Fibroblast of villous mesenchyme (primary cell): ENCODE measurements around the gene CELSR1. TPM values are rescaled to one million over a fixed set of nuclear protein-coding genes. Genes with fewer than 3 reads are reported as not detected.

Experiments
- DNase-seq: peaks from one replicate; pipeline ENCODE4 v3.0.0-alpha.2; 2010; ENCODE audit warnings: low read depth
- H3K4me3 ChIP-seq: 2 replicates; pipeline ENCODE4 v1.5.1; 2011; ENCODE audit warnings: low read depth, mild to moderate bottlenecking, low read length
- CTCF ChIP-seq: IDR thresholded peaks from 2 replicates; pipeline ENCODE4 v1.5.1; 2012; ENCODE audit warnings: low read depth, mild to moderate bottlenecking, low read length; ENCODE audit not compliant: insufficient read depth
- total RNA-seq: library from RNA; depleted of rRNA; stranded (reverse); fragments of >200 nt; gene quantifications from 2 replicates; pipeline ENCODE4 v1.2.3, GENCODE V29; 2012

The CELSR1 gene
- total RNA-seq, 1 donor, result 1.7 TPM

DNA sequence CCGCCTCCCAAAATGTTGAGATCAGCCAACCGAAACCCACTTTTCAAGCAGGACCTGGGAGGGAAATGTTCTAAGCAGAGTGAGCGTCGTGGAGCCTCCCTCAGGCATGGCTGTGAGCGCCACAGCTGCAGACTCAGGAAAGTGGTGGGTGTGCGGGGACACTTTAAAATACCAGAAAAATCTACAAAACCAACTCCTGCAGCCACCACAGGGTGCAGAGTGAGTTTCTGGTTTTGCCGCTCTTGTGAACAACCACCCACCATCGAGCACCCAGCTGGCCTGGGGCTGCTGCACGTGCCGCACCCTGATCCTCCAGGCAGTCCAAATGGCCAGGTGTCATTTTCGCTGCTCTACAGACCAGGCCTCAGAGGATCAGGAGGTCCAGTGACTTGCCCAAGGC lies 46.9 kb downstream of the CELSR1 start:
- DNase-seq, result no peak
- no peak for TF ChIP-seq CTCF
- H3K4me3 ChIP-seq, result no peak overlapping the region

- no peak for DNase-seq
- no peak for TF ChIP-seq CTCF
- no peak overlapping the region for H3K4me3 ChIP-seq
Measured at GRCh38 chr22:46486996-46487717, 50.3 kb downstream of the CELSR1 start.

DNA sequence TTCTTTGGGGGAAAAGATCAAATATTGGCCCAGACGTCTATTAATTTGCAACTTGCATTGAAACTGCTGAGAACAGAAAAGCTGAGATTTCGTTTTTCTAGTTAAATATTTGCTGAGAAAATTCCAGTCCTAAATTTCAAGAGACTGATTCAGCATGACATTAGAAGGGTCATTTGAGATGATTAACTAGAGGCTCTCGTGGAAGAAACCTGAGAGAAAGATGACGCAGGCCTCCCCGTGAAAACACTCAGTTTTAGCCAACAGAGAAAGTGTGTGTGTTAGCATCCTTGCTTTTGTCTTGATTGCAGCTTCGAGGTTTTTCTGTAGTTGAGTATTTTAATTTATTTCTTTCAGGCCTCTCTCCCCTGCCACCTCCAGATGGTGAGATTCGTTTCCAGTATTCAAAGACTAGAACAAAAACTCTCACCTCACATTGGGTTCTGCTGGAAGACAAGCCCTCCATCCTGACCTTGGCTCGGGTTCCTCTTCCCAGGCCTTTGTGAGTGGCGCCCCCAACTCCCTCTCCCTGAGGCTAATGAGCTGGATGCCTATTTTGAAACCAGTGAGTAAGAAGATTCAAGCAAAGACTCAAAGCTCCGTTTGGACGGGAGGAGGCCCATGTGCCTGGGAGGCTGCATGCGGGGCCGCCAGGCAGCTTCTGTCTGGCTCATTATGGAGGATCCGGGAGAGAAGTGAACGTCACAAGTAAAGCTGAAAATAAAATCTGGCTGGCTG lies 52.4 kb downstream of the CELSR1 start:
- peak; percentile 61 for DNase-seq

DNA sequence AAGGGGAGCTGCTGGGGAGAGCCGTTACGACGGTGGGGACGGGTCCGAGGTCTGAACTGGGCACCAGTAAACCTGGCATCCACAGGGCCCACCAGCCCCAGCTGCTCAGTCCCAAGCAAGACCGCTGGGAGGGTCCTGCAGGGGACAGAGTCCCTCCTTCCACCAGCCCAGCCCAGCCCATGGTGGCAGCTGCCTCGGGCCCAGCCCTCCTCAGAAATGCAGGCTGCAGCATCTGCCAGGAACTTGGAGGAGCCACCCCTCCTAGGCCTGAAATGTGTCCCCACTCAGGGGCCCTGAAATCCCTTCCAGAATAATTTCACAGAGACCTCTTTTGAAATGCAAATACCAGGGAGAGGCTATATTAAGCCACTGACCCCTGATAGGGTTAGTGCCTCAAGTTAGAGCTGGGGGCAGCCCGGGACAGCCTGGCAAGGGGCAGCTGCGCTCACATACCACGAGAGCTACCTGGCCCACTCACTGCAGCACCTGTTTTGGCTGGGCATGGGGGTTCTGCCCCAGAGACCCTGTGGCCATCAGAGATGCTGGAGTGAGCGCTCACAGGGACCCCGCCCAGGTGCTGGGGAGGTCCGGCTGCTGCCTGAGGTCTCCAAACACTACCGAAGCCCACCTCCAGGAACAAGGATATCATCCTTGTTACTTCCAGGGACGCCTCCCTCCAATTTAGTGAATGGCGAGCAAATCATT lies 53.1 kb downstream of the CELSR1 start:
- DNase-seq, result no peak
- H3K4me3 ChIP-seq, result no peak overlapping the region
- no peak for TF ChIP-seq CTCF

More for the DNA sequence above, 52.4 kb downstream of the CELSR1 start:
- no peak overlapping the region for H3K4me3 ChIP-seq
- TF ChIP-seq CTCF, result no peak

GRCh38 chr22:46483353-46483752 lies 54.1 kb downstream of the CELSR1 start:
- no peak for TF ChIP-seq CTCF
- DNase-seq, result no peak
- no peak overlapping the region for H3K4me3 ChIP-seq

GRCh38 chr22:46482056-46482675 lies 55.3 kb downstream of the CELSR1 start:
- no peak for DNase-seq
- TF ChIP-seq CTCF, result no peak

More at GRCh38 chr22:46482056-46482675, 55.3 kb downstream of the CELSR1 start:
- no peak overlapping the region for H3K4me3 ChIP-seq
